CD14-positive monocyte (primary cell): ENCODE data around the gene MACROH2A1. TPM values are rescaled to one million over a fixed set of nuclear protein-coding genes. Genes with fewer than 3 reads are reported as not detected.

Experiments
- DNase-seq, 3 donors: peaks; one replicate each; pipeline ENCODE4 v3.0.0-alpha.2; 2011 to 2022
- H2AFZ ChIP-seq: 2 replicates; pipeline ENCODE4 v1.6.0; 2012; ENCODE audit warnings: mild to moderate bottlenecking, low read depth, low read length, inconsistent platforms; ENCODE audit not compliant: insufficient read depth, poor library complexity, severe bottlenecking
- H3K27ac ChIP-seq, 2 donors: 1 replicate in 1 of 2; 2 replicates in 1 of 2; pipeline ENCODE4 v1.5.1; 2012 to 2013; ENCODE audit warnings: low read length in 2 of 2, control low read depth in 1 of 2, inconsistent platforms in 1 of 2, low read depth in 1 of 2, mild to moderate bottlenecking in 1 of 2
- H3K27me3 ChIP-seq, 2 donors: one replicate each; pipeline versions ENCODE4 v1.6.0 to v1.6.1; 2011 to 2013; ENCODE audit warnings: low read length in 2 of 2; ENCODE audit not compliant: control insufficient read depth in 2 of 2, insufficient read depth in 2 of 2
- H3K36me3 ChIP-seq, 2 donors: replicated peaks in 1 of 2; 1 replicate in 1 of 2; 2 replicates in 1 of 2; pipeline versions ENCODE4 v1.5.1 to v1.6.1; 2012 to 2013; ENCODE audit warnings: low read length in 2 of 2, control low read depth in 1 of 2, inconsistent platforms in 1 of 2, mild to moderate bottlenecking in 1 of 2; ENCODE audit not compliant: insufficient read depth in 2 of 2, control insufficient read depth in 1 of 2
- H3K4me1 ChIP-seq, 2 donors: 1 replicate in 1 of 2; 2 replicates in 1 of 2; pipeline versions ENCODE4 v1.5.1 to v1.6.1; 2012 to 2013; ENCODE audit warnings: low read length in 2 of 2, control low read depth in 1 of 2, inconsistent platforms in 1 of 2, mild to moderate bottlenecking in 1 of 2, moderate library complexity in 1 of 2; ENCODE audit not compliant: insufficient read depth in 2 of 2, control insufficient read depth in 1 of 2
- H3K4me2 ChIP-seq: replicated peaks from 2 replicates; pipeline ENCODE3; 2012; ENCODE audit warnings: low read length, moderate library complexity, mild to moderate bottlenecking; ENCODE audit not compliant: poor library complexity, severe bottlenecking; ENCODE audit errors: extremely low read depth
- H3K4me3 ChIP-seq, 3 experiments: fragments of 200-600 bp in 1 of 3; sonication (generic) in 1 of 3; replicated peaks in 1 of 3; 1 replicate in 2 of 3; 2 replicates in 1 of 3; pipeline ENCODE4 v1.5.1; 2011 to 2013; ENCODE audit warnings: low read length in 3 of 3, mild to moderate bottlenecking in 3 of 3, control low read depth in 2 of 3, low read depth in 2 of 3, inconsistent platforms in 1 of 3, moderate library complexity in 1 of 3
- H3K79me2 ChIP-seq: 2 replicates; pipeline ENCODE4 v1.6.0; 2012; ENCODE audit warnings: mild to moderate bottlenecking, control low read depth, inconsistent platforms, low read length, moderate library complexity; ENCODE audit not compliant: insufficient read depth
- H3K9ac ChIP-seq: 2 replicates; pipeline ENCODE4 v1.6.0; 2017; ENCODE audit warnings: low read length, mild to moderate bottlenecking; ENCODE audit not compliant: insufficient read depth, poor library complexity, severe bottlenecking
- H3K9me3 ChIP-seq, 2 donors: replicated peaks in 1 of 2; 1 replicate in 1 of 2; 2 replicates in 1 of 2; pipeline versions ENCODE4 v1.5.1 to v1.6.1; 2012 to 2013; ENCODE audit warnings: low read length in 2 of 2, control low read depth in 1 of 2; ENCODE audit not compliant: control insufficient read depth in 1 of 2, insufficient read depth in 1 of 2
- H4K20me1 ChIP-seq: 2 replicates; pipeline ENCODE4 v1.6.0; 2012; ENCODE audit warnings: mild to moderate bottlenecking, low read length, control low read depth, moderate library complexity; ENCODE audit not compliant: insufficient read depth
- H3K27ac Mint-ChIP-seq, 7 donors: one replicate each; pipeline ENCODE4 v1.8.0; 2020; ENCODE audit warnings: mild to moderate bottlenecking in 7 of 7, mixed read lengths in 7 of 7, moderate library complexity in 6 of 7, inconsistent platforms in 2 of 7
- H3K27me3 Mint-ChIP-seq, 3 donors: one replicate each; pipeline ENCODE4 v1.8.0; 2021 to 2022; ENCODE audit warnings: low read depth in 3 of 3, mild to moderate bottlenecking in 3 of 3, mixed read lengths in 3 of 3, moderate library complexity in 3 of 3, inconsistent platforms in 1 of 3
- H3K36me3 Mint-ChIP-seq, 2 donors: one replicate each; pipeline ENCODE4 v1.8.0; 2020; ENCODE audit warnings: mixed read lengths in 2 of 2, inconsistent platforms in 1 of 2, mild to moderate bottlenecking in 1 of 2
- H3K4me1 Mint-ChIP-seq: one replicate; pipeline ENCODE4 v1.8.0; 2020; ENCODE audit warnings: mild to moderate bottlenecking, mixed read lengths
- H3K4me3 Mint-ChIP-seq, 2 donors: one replicate each; pipeline ENCODE4 v1.8.0; 2020; ENCODE audit warnings: mild to moderate bottlenecking in 2 of 2, mixed read lengths in 2 of 2, moderate library complexity in 1 of 2
- H3K9me3 Mint-ChIP-seq, 7 donors: one replicate each; pipeline ENCODE4 v1.8.0; 2020 to 2022; ENCODE audit warnings: mixed read lengths in 7 of 7, mild to moderate bottlenecking in 6 of 7, moderate library complexity in 6 of 7, inconsistent platforms in 2 of 7
- CTCF ChIP-seq: fragments of 200-600 bp; IDR thresholded peaks from one replicate; pipeline ENCODE4 v1.8.0; 2022; ENCODE audit warnings: antibody characterized with exemption, mild to moderate bottlenecking
- WGBS: methylation state at CpG from one replicate; pipeline ENCODE4 v1.1.5; 2013; ENCODE audit warnings: missing lambda C conversion rate; ENCODE audit not compliant: insufficient coverage; 5-methylcytosine and 5-hydroxymethylcytosine counted together
- intact Hi-C, 2 donors: fragments of 100-400 bp; cut with micrococcal nuclease; formaldehyde crosslinking; loops; one replicate each; pipeline versions ENCODE4 v1.15.0 to v1.15.1; 2023
- polyA plus RNA-seq, 3 donors: library from polyadenylated mRNA; depleted of rRNA in 1 of 3; unstranded in 2 of 3; stranded (reverse) in 1 of 3; fragments of 300-500 nt in 2 of 3; fragments of >200 nt in 1 of 3; fragmentation: Illumina TruSeq in 2 of 3; gene quantifications; 1 replicate in 2 of 3; 2 replicates in 1 of 3; pipeline ENCODE4 v1.2.3, GENCODE V29; 2012 to 2021

Gene MACROH2A1
- polyA plus RNA-seq, 3 donors = 352 to 443 (median 440) TPM

GRCh38 chr5:135386096-135386495 lies 12.9 kb downstream of the MACROH2A1 start:
- no peak for TF ChIP-seq CTCF
- Mint-ChIP-seq H3K4me3 (peak overlapping the region; percentile 42 to 53), H3K27ac (peak overlapping the region; percentile 94 to 99 (median 99)), H3K4me1 (peaks cover 94% of the 10 kb centered on the region), H3K27me3 (no peaks in the 10 kb centered on the region), H3K9me3 (peaks cover 0 to 5% (median 0%) of the 10 kb centered on the region in 7 donors), H3K36me3 (peaks cover 85 to 88% of the 10 kb centered on the region in 2 donors)
- peak overlapping the region; percentile 64 for H3K4me2 ChIP-seq
- no peaks in the 10 kb centered on the region for H3K27me3 ChIP-seq
- H3K4me3 ChIP-seq = peak overlapping the region in 1 of 3 experiments; percentile 61
- peak; percentile 88 to 93 (median 93) for DNase-seq
- intact Hi-C loops = no loop called here
- H3K9me3 ChIP-seq = no peaks in the 10 kb centered on the region
- peaks cover 91 to 92% of the 10 kb centered on the region in 2 donors for H3K4me1 ChIP-seq
- peaks cover 58% of the 10 kb centered on the region for H4K20me1 ChIP-seq
- peaks cover 62 to 67% of the 10 kb centered on the region in 2 donors for H3K36me3 ChIP-seq
- no peak overlapping the region for H2AFZ ChIP-seq
- peak overlapping the region; percentile 96 to 97 for H3K27ac ChIP-seq
- peaks cover 95% of the 10 kb centered on the region for H3K79me2 ChIP-seq
- no CpG with 5 or more reads among the region's 3 CpGs for WGBS
- H3K9ac ChIP-seq = peak overlapping the region; percentile 63

GRCh38 chr5:135385576-135385975 lies 13.5 kb downstream of the MACROH2A1 start:
- no peak for DNase-seq
- peaks cover 95% of the 10 kb centered on the region for H3K79me2 ChIP-seq
- H3K27me3 ChIP-seq = no peaks in the 10 kb centered on the region
- peaks cover 85 to 87% of the 10 kb centered on the region in 2 donors for H3K4me1 ChIP-seq
- peak overlapping the region; percentile 53 for H3K4me3 Mint-ChIP-seq
- peak overlapping the region in 1 of 3 experiments; percentile 6 for H3K4me3 ChIP-seq
- peaks cover 91% of the 10 kb centered on the region for H3K4me1 Mint-ChIP-seq
- peaks cover 88 to 92% of the 10 kb centered on the region in 2 donors for H3K36me3 Mint-ChIP-seq
- peak overlapping the region; percentile 16 for H3K4me2 ChIP-seq
- H2AFZ ChIP-seq = no peak overlapping the region
- H3K36me3 ChIP-seq = peaks cover 64 to 72% of the 10 kb centered on the region in 2 donors
- no peaks in the 10 kb centered on the region for H3K9me3 ChIP-seq
- H3K27ac Mint-ChIP-seq = peak overlapping the region; percentile 94 to 99 (median 99)
- H3K27ac ChIP-seq = peak overlapping the region; percentile 96 to 97
- intact Hi-C loops = loop anchor here in 1 of 2 donors (2.0 kb wide), 1 partner anchor 13 kb away; the partner anchor contains the start of gene MACROH2A1
- no CpG with 5 or more reads among the region's 3 CpGs for WGBS
- H4K20me1 ChIP-seq = peaks cover 58% of the 10 kb centered on the region
- peaks cover 0 to 5% (median 0%) of the 10 kb centered on the region in 7 donors for H3K9me3 Mint-ChIP-seq
- no peaks in the 10 kb centered on the region for H3K27me3 Mint-ChIP-seq
- H3K9ac ChIP-seq = peak overlapping the region; percentile 48
- TF ChIP-seq CTCF = no peak
